Neural progenitor cell (in vitro differentiated cells): ENCODE results near the gene LLCFC1. TPM values are rescaled to one million over a fixed set of nuclear protein-coding genes. Genes with fewer than 3 reads are reported as not detected.

Source experiments
- DNase-seq: peaks from one replicate; pipeline ENCODE4 v3.0.0-alpha.2; 2016; ENCODE audit warnings: low spot score
- H2AFZ ChIP-seq: fragments of 200-600 bp; sonication (generic); replicated peaks from 2 replicates; pipeline ENCODE4 v1.6.1; 2016; ENCODE audit warnings: antibody characterized with exemption
- H3F3A ChIP-seq: fragments of 200-600 bp; sonication (generic); 2 replicates; pipeline ENCODE4 v1.6.1; 2016; ENCODE audit warnings: antibody characterized with exemption, low read depth
- H3K27ac ChIP-seq: fragments of 200-600 bp; sonication (generic); 2 replicates; pipeline ENCODE4 v1.5.1; 2016; ENCODE audit warnings: mild to moderate bottlenecking
- H3K27me3 ChIP-seq: fragments of 200-600 bp; sonication (generic); 2 replicates; pipeline ENCODE4 v1.6.1; 2016; ENCODE audit warnings: mild to moderate bottlenecking, moderate library complexity
- H3K36me3 ChIP-seq: fragments of 200-600 bp; sonication (generic); 2 replicates; pipeline ENCODE4 v1.5.1; 2016
- H3K4me1 ChIP-seq: fragments of 200-600 bp; sonication (generic); 2 replicates; pipeline ENCODE4 v1.6.1; 2016; ENCODE audit warnings: mixed run types
- H3K4me2 ChIP-seq: fragments of 200-600 bp; sonication (generic); 2 replicates; pipeline ENCODE4 v1.6.1; 2016
- H3K4me3 ChIP-seq: fragments of 200-600 bp; sonication (generic); 2 replicates; pipeline ENCODE4 v1.5.1; 2016
- H3K79me2 ChIP-seq: fragments of 200-600 bp; sonication (generic); 2 replicates; pipeline ENCODE4 v1.6.1; 2016; ENCODE audit warnings: low read depth
- H3K9ac ChIP-seq: fragments of 200-600 bp; sonication (generic); 2 replicates; pipeline ENCODE4 v1.6.1; 2016
- H3K9me3 ChIP-seq: fragments of 200-600 bp; sonication (generic); 2 replicates; pipeline ENCODE4 v1.5.1; 2016; ENCODE audit warnings: low read depth
- H4K20me1 ChIP-seq: fragments of 200-600 bp; sonication (generic); 2 replicates; pipeline ENCODE4 v1.6.1; 2016; ENCODE audit warnings: low read depth
- H3K27ac Mint-ChIP-seq: 3 replicates; pipeline ENCODE4 v1.8.0; 2021; ENCODE audit warnings: mixed read lengths
- H3K27me3 Mint-ChIP-seq: 2 replicates; pipeline ENCODE4 v1.8.0; 2022; ENCODE audit warnings: low read depth, mild to moderate bottlenecking, inconsistent platforms, moderate library complexity, mixed read lengths; ENCODE audit not compliant: insufficient read depth
- H3K36me3 Mint-ChIP-seq: 3 replicates; pipeline ENCODE4 v1.8.0; 2021; ENCODE audit warnings: mixed read lengths
- H3K4me1 Mint-ChIP-seq: 3 replicates; pipeline ENCODE4 v1.8.0; 2021; ENCODE audit warnings: mixed read lengths
- H3K4me3 Mint-ChIP-seq: 3 replicates; pipeline ENCODE4 v1.8.0; 2021; ENCODE audit warnings: mild to moderate bottlenecking, moderate library complexity, mixed read lengths
- H3K9me3 Mint-ChIP-seq: 3 replicates; pipeline ENCODE4 v1.8.0; 2020; ENCODE audit warnings: mixed read lengths
- EZH2 ChIP-seq: fragments of 200-600 bp; sonication (generic); IDR thresholded peaks from 2 replicates; pipeline ENCODE4 v1.6.1; 2017; ENCODE audit warnings: antibody characterized with exemption, mild to moderate bottlenecking, moderate library complexity
- EZH2phosphoT487 ChIP-seq: fragments of 200-600 bp; sonication (generic); IDR thresholded peaks from 2 replicates; pipeline ENCODE4 v1.6.1; 2017; ENCODE audit warnings: antibody characterized with exemption
- total RNA-seq: library from RNA; depleted of rRNA; stranded (reverse); fragments of >200 nt; gene quantifications from 2 replicates; pipeline ENCODE4 v1.2.3, GENCODE V29; 2015; ENCODE audit warnings: low replicate concordance
- TF ChIP-seq, protein P1 (sequence below): fragments of 200-600 bp; sonication (generic); IDR thresholded peaks from 2 replicates; pipeline ENCODE4 v1.5.1; 2017; ENCODE audit warnings: antibody characterized with exemption, mild to moderate bottlenecking

LLCFC1 gene
- total RNA-seq, 1 donor from 2014 or later: not detected

DNA sequence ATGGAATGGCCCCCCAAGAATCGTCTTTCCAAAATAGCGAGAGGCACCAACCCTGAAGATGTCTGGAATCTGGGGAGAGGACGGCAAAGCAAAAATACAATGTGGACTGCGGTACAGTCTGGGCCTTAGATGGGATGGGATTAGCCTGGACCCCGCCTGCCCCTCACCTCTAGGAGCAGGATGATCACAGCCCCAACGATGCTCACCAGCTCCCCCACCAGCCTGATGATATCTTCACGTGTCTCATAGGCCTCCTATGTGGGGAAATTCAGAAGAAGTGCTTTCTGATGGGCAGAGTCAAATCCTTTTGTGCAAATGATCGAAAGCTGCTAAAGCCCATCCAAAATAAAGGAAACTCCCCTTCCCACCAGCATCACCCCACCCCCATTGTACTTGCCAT, 24.0 kb upstream of the LLCFC1 start:
- no peak overlapping the region for H3K9ac ChIP-seq
- Mint-ChIP-seq H3K4me3 (no peak overlapping the region), H3K27ac (no peak overlapping the region), H3K36me3 (no peaks in the 10 kb centered on the region), H3K27me3 (peaks cover 2% of the 10 kb centered on the region), H3K9me3 (no peaks in the 10 kb centered on the region), H3K4me1 (no peaks in the 10 kb centered on the region)
- DNase-seq: no peak
- TF ChIP-seq, protein P1, sequence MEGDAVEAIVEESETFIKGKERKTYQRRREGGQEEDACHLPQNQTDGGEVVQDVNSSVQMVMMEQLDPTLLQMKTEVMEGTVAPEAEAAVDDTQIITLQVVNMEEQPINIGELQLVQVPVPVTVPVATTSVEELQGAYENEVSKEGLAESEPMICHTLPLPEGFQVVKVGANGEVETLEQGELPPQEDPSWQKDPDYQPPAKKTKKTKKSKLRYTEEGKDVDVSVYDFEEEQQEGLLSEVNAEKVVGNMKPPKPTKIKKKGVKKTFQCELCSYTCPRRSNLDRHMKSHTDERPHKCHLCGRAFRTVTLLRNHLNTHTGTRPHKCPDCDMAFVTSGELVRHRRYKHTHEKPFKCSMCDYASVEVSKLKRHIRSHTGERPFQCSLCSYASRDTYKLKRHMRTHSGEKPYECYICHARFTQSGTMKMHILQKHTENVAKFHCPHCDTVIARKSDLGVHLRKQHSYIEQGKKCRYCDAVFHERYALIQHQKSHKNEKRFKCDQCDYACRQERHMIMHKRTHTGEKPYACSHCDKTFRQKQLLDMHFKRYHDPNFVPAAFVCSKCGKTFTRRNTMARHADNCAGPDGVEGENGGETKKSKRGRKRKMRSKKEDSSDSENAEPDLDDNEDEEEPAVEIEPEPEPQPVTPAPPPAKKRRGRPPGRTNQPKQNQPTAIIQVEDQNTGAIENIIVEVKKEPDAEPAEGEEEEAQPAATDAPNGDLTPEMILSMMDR: no peak
- TF ChIP-seq EZH2 (no peak), EZH2phosphoT487 (no peak)
- H3K27me3 ChIP-seq: no peaks in the 10 kb centered on the region
- no peaks in the 10 kb centered on the region for H3K36me3 ChIP-seq
- H3K4me2 ChIP-seq: no peak overlapping the region
- H3K4me3 ChIP-seq: no peak overlapping the region
- no peaks in the 10 kb centered on the region for H3K9me3 ChIP-seq
- H3K27ac ChIP-seq: no peak overlapping the region
- H4K20me1 ChIP-seq: no peaks in the 10 kb centered on the region
- no peaks in the 10 kb centered on the region for H3K79me2 ChIP-seq
- H2AFZ ChIP-seq: no peak overlapping the region
- H3K4me1 ChIP-seq: no peaks in the 10 kb centered on the region
- H3F3A ChIP-seq: no peaks in the 10 kb centered on the region

DNA sequence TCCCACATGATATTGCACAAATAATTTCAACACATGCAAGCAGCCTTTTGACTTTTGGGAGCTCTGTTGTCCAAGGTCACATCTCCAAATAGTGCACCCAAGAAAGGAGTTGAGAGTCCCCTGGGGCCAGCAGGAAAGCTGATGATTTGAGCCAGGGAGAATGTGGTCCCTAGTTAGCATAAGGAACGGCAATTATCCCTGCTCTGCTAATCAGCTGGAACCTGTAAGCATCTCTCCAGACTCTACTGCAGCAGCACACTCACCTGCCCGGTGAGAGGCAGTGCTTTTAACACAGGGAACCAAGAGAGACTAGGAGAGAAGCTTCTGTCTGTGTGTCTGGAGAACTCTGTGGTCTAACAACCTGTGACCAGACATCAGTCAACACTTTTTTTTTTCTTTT, 22.8 kb upstream of the LLCFC1 start:
- no peaks in the 10 kb centered on the region for H3K36me3 Mint-ChIP-seq
- Histone ChIP-seq H3K27me3 (no peaks in the 10 kb centered on the region), H3K4me2 (no peak overlapping the region), H2AFZ (no peak overlapping the region), H3K79me2 (no peaks in the 10 kb centered on the region), H4K20me1 (no peaks in the 10 kb centered on the region), H3K36me3 (no peaks in the 10 kb centered on the region), H3K27ac (no peak overlapping the region), H3F3A (no peaks in the 10 kb centered on the region), H3K9ac (no peak overlapping the region), H3K4me3 (no peak overlapping the region), H3K9me3 (no peaks in the 10 kb centered on the region), H3K4me1 (no peaks in the 10 kb centered on the region)
- H3K4me3 Mint-ChIP-seq: no peak overlapping the region
- no peak for DNase-seq
- no peaks in the 10 kb centered on the region for H3K9me3 Mint-ChIP-seq
- H3K27me3 Mint-ChIP-seq: peaks cover 2% of the 10 kb centered on the region
- no peak for TF ChIP-seq EZH2phosphoT487
- TF ChIP-seq, protein P1: no peak
- TF ChIP-seq EZH2: no peak
- no peak overlapping the region for H3K27ac Mint-ChIP-seq
- no peaks in the 10 kb centered on the region for H3K4me1 Mint-ChIP-seq

DNA sequence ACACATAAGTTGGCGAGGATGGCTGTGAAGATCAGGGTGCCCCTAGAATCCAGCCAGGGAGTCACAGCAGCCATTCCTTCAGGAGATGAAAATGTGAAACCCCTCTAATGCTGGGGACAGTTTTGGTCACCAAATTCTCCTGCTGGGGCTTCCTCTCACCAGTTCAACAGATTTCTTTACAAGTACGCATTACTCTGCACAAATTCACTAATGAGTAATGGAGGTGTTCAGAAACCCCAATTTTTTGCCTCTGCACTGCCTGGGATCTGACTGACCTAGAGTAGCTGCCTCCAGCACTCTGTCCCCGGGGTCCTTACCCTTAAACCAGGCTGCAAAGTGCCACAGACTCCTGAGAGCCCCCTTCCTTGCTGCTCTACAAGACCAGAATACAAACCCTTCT, 21.8 kb upstream of the LLCFC1 start:
- H3K27me3 Mint-ChIP-seq: peaks cover 2% of the 10 kb centered on the region
- H3K4me1 ChIP-seq: no peaks in the 10 kb centered on the region

More for the DNA sequence above, 21.8 kb upstream of the LLCFC1 start:
- Histone ChIP-seq H3K79me2 (no peaks in the 10 kb centered on the region), H3K4me3 (no peak overlapping the region), H4K20me1 (no peaks in the 10 kb centered on the region), H3K36me3 (no peaks in the 10 kb centered on the region), H3F3A (no peaks in the 10 kb centered on the region), H2AFZ (no peak overlapping the region), H3K27ac (no peak overlapping the region), H3K4me2 (no peak overlapping the region), H3K27me3 (no peaks in the 10 kb centered on the region), H3K9ac (no peak overlapping the region), H3K9me3 (no peaks in the 10 kb centered on the region)
- no peaks in the 10 kb centered on the region for H3K36me3 Mint-ChIP-seq
- H3K4me1 Mint-ChIP-seq: no peaks in the 10 kb centered on the region
- H3K27ac Mint-ChIP-seq: no peak overlapping the region
- no peak overlapping the region for H3K4me3 Mint-ChIP-seq
- H3K9me3 Mint-ChIP-seq: no peaks in the 10 kb centered on the region
- TF ChIP-seq EZH2phosphoT487: no peak
- TF ChIP-seq, protein P1: no peak
- no peak for TF ChIP-seq EZH2
- no peak for DNase-seq
